NOMO-1 (cell line): Measurements from ENCODE around the gene SELENOO.

Experiments
- DNase-seq, 2 experiments: peaks; one replicate each; lab custom pipeline; 2025; ENCODE audit not compliant: unreplicated experiment in 2 of 2; lab: John Stamatoyannopoulos, UW

The SELENOO gene

GRCh38 chr22:50215297-50216054 is 14.7 kb downstream of the SELENOO start:
- no peak for DNase-seq

GRCh38 chr22:50216055-50216683 is 15.4 kb downstream of the SELENOO start:
- no peak for DNase-seq

DNA sequence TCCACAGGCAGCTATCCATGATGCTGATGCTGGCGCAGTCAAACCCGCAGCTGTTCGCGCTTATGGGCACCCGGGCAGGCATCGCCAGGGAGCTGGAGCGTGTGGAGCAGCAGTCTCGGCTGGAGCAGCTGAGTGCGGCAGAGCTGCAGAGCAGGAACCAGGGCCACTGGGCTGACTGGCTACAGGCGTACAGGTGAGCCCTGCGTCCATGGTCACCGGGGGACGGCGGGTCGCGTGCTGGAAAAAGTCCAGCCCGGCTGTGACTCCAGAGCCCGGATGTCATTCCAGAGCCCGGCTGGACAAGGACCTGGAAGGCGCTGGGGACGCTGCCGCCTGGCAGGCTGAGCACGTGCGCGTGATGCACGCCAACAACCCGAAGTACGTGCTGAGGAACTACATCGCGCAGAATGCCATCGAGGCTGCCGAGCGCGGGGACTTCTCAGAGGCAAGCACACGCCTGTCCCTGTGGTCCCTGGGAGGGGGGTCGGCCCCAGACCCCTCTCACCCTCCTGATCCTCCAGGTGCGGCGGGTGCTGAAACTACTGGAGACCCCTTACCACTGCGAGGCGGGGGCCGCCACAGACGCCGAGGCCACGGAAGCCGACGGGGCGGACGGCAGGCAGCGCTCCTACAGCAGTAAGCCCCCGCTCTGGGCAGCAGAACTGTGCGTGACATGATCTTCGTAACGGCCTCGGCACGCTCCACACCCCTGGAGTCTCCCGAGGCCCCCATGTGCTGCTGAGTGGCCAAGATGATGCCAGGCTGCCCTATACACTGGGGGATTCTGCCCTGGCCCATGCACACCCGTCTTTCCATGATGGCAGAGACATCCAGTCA is 16.1 kb downstream of the SELENOO start:
- no peak for DNase-seq

DNA sequence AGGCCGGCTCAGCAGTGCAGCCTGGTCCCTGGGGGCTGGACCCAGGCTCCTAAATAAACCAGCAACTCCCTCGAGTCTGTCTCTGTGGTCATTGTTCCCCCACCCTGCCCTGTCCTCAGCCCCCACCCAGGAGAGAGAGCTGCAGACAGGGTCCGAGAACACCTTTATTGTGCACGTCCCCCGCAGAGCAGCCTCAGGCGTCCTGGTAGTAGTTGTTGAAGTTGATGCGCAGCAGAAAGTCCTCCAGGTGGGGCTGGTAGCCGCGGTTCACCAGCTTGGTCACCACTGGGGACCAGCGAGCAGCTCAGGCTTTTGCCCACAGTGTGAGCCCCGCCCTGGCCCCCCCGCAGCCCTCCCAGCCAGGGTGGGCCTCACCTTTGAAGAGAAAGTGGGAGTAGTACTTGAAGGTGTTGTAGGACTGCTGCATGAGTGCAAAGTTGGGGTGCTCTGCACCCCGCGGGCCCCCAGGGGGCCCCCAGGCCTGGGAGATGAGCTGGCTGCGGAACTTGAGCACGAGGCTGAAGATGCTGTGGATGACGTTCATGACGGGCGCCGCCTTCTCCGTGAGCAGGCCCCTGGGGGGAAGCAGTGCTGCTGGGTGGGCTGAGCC is 16.8 kb downstream of the SELENOO start:
- no peak for DNase-seq

- no peak for DNase-seq
These were observed 17.6 kb downstream of the SELENOO start for GRCh38 chr22:50218153-50218995.

DNA sequence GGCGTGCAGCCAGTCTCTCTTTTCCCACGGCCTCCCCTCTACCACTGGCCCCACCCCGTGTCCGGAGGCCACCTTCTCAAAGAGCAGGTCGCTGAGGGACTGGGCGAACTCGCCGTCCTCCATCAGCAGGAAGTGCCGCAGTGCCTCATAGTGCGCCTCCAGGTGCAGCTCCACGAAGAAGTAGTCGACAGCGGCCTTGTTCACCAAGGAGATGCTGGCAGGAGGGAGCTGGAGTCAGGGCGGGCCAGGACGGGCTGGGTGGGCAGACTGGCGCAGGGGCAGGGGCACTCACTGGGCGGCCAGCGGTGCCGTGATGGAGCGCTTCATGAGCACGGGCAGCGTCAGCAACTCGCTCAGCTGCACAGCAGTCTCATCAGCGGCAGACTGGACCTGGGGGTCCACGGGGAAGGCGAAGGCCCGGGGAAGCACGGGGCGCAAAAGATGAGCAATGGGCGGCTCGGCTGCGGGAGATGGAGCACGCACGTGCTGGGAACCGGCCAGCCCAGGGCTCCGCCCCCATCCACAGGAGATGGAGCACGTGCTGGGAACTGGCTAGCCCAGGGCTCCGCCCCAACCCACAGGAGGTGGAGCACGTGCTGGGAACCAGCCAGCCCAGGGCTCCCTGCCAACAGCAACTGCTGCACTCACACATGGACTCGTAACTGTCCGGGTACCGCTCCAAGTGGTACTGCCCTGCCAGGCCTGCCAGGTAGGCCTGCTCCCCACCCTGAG is 18.4 kb downstream of the SELENOO start:
- DNase-seq, result no peak

GRCh38 chr22:50219800-50220602 is 19.2 kb downstream of the SELENOO start:
- no peak for DNase-seq

- DNase-seq, result no peak
These were observed 20.0 kb downstream of the SELENOO start for GRCh38 chr22:50220603-50221409.

DNA sequence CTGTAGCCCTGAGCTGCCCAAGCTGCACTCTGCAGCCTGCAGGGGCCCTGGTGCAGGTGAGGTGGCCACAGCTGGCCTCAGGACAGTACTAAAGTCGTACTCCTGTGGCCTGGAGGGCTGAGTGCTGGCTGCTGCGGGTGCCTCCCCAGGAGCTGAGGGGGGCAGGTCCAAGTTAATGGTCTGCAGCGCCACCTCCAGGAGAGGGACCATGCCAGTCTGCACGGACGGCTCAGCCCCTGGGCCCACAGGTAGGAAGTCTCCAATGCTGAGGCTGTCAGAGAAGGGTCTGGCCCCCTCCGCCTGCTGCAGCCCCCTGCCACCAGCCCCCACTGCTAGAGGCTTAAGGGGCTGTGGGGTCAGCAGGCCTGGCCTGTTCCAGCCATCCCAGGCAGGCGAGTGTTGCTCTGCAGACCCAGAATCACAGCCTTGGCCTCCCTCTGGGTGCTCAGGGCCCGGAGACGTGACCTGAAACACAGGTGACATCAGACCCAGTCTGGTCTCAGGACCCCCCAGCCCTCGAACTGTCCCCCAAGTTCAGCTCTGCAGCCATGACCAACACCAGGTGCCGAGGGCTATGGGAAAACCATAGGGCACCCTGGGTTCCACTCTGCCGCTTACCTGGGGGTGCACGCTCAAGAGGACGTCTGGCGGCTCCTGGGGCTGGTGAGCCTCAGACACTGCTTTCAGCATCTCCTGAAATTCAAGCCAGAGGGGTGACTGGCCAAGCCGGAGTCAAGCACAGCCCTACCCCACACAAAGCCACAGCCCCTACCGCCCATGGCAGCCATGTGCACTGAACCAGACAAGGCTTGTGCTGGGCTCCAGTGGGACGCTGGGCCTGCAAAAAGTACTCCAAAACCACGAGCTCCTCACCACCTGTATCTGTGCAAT is 20.8 kb downstream of the SELENOO start:
- DNase-seq, result no peak

GRCh38 chr22:50222508-50222907 is 21.7 kb downstream of the SELENOO start:
- DNase-seq, result no peak

DNA sequence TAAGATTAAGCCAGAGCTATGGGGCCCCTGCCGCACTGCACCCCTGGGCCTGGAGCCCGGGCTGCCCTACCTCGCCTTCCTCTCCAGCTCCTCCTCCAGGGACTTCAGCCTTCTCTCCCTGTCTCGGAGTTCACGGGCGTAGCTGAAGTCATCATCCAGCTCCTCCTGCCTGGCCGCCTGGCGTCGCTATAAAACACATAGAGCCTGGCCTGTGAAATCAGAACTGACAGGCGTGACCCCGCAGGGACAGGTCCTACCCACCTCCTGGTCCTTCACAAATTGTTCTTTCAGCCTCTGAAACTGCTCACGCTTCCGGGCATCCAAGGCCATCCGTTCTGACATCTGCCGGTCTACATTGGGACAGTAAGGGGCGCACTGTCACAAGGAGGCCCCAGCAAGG is 23.3 kb downstream of the SELENOO start:
- no peak for DNase-seq

GRCh38 chr22:50225200-50225969 is 24.6 kb downstream of the SELENOO start:
- no peak for DNase-seq

GRCh38 chr22:50226063-50226874 is 25.5 kb downstream of the SELENOO start:
- DNase-seq, result no peak

DNA sequence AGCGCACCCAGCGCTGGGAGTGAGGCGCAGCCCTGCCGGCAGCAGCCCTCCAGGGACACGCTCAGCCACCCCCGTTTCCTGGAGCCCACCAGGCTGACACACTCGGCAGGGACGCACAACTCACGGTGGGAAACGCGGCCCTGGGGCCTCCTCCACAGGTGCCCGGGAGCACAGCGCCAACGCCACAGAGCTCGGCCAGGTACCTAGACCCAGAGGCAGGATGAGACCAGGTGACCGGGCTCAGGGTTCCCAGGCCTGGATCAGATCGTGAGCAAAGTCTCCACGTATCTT is 26.0 kb downstream of the SELENOO start:
- no peak for DNase-seq

- DNase-seq, result no peak
These were observed 26.9 kb downstream of the SELENOO start for GRCh38 chr22:50227579-50228215.
